Fibroblast of the conjunctiva (primary cell): ENCODE data around the gene ATOX1.
A peak's percentile ranks its signal among the peaks of the same experiment; 100 is the strongest.
"Not testable (repeated sequence)": the region's sequence is repeated elsewhere in the genome, so short reads cannot be mapped to it uniquely, and the experiment has no call there.

Experiments
- DNase-seq: peaks from one replicate; pipeline ENCODE4 v3.0.0-alpha.2; 2010; ENCODE audit warnings: low read depth

Gene ATOX1

DNA sequence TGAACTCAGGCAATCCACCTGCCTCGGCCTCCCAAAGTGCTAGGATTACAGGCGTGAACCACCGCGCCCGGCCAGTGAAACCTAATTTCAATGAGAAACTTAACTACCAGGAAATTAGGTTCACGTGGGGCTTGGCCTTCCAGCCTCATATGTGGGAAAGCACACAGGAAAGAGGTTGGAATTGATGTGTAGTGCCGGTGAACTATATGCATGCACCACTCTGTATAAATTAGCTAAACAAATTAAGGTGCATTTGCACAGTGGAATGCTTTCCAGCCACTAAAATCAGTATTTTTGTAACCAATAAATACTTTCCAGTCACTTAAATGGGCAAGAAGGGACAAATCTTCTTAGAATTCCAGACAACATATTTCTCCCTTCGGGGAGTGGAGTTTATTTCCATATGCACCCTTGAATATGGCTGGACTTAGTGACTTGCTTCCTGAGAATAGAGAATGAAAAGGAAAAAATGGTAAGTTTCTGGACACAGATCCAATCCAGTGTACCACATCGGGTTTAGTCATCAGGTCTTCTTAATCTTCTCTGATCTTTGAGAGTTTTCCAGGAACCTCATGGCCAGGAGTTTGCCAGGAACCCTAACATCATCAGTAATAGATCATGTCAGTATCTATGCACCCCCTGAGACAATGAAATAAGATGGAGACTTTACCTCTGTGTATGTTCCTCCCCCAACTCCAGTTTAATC, 24.9 kb downstream of the ATOX1 start:
- no peak for DNase-seq

DNA sequence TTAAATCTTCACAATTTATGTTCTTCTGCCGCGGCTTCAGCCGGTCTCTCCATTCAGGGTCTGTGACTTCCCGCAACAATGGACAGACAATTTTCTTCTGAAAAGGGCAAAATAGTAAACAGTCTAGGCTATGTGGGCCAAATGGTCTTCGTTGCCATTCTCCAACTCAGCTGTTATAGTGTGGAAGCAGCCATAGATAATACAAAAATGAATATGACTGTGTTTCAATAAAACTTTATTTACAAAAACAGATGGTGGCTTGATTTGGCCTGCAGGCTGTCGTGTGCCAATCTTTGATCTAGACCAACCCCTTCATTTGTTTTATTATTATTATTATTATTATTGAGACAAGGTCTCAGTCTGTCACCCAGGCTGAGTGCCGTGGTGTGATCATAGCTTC, 28.1 kb downstream of the ATOX1 start:
- no peak for DNase-seq

DNA sequence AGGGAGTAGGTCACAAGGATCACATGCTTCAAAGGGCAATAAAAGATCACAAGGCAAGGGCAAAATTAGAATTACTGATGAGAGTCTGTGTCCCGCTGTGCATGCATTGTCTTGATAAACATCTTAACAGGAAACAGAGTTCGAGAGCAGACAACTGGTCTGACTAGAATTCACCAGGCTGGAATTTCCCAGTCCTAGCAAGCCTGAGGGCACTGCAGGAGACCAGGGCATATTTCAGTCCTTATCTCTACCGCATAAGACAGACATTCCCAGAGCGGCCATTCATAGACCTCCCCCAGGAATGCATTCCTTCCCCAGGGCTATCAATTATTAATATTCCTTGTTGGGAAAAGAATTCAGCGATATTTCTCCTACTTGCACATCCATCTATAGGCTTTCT, 28.8 kb downstream of the ATOX1 start:
- DNase-seq, result not testable (repeated sequence)

DNA sequence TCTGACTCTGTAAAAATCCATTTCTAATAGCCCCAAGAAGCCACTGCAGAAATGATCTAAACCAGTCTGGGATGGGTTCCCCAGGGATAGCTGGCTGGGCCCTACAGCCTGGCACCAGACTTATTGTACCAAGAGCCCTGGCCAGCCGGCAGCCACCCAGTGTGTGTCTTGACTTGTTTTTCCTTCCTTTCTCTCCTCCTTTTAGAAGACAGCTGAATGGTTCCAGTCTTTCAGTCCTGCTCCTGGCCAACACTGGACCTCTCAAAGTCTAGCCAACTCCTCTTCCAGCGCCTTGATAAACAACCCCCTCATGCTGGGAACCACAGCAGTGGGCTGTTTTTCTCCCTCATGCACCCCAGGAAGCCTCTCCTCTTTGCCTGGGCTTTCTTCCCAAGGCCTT, 34.1 kb downstream of the ATOX1 start:
- DNase-seq, result no peak

- no peak for DNase-seq
These were observed 35.9 kb downstream of the ATOX1 start for GRCh38 chr5:151722546-151722945.

- DNase-seq, result no peak
These were observed 36.5 kb downstream of the ATOX1 start for GRCh38 chr5:151721812-151722391.

DNA sequence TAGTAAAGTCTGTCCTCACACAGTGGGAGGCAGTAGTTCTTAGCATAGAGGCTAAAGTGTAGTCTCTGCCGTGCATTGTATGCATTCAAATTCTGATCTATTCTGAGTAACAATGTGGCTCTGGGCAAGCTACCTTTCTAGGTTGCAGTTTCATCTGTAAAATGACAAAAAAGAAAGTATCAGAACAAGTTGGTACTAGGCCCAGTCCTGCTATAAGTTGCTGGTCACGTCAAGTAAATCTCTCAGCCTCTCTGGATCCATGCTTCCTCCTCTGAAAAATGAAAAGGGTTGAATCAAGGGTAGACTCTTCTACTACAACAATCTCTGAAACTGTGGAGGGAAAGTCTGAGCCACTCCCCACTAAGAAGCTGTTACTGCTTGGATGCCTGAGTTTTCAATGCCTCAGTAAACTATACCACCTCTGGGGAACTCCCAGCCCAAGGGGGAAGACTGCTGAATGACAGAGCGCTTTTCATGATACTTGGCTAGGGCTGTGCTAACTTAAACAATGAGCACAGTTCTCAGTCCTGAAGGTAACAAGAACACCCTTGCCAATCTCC, 37.3 kb downstream of the ATOX1 start:
- DNase-seq, result no peak

DNA sequence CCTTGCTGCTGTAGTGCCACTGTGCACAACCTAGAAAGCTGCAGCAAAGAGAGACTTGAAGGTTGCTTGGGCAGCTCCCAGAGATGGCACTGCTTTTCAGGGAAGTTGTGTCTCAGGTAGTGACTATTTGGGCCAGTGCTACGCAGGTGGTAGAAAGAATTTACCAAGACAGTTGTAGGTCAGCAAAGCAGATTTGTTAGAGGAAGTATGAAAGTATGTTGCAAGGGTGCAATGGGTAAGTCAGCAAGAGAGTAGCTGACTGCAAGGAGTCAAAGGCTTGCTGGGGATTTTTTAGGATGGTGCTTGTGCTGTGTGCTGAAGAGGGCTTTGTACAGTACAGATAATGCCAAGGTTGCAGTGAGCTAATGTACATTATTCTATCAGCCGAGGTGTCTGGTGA, 38.2 kb downstream of the ATOX1 start:
- no peak for DNase-seq

GRCh38 chr5:151719228-151720000, 39.0 kb downstream of the ATOX1 start:
- no peak for DNase-seq

DNA sequence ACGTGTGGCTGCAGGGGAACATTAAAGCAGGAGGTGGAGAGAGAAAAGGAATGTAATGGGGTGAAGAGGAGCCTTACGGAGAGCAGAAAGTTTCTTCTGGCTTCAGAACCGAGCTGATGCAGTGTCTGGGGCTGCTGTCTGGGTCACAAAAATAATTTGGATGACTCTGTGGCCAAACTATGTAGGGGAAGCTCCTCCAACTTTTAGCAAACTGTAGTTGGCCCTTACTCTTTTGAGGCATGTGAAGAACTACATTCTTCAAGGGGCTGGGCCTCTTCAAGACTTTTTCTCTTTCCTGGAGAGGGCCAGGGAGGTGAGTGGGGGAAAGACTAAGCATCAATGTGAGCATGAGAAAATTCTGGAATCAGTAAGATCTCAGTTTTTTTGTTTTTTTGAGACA, 39.8 kb downstream of the ATOX1 start:
- no peak for DNase-seq

GRCh38 chr5:151718153-151718552, 40.3 kb downstream of the ATOX1 start:
- no peak for DNase-seq

DNA sequence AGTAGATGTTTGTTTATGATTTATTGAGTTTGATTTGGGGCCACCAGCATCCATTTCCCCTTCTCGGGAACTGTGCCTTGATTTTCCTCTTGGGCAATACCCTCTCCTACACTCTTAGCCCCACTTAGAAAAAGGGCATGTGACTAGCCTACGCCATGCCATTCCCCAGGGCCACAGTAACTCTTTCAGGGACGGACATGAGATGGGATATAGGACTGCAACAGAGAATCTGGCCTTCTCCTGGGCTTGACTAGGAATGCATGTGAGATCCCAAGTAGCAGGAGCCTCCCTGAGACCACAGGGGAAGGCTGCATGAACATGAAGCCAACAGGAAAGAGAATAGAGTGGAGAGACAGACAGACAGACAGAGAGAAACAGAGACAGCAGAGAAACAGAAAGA, 41.0 kb downstream of the ATOX1 start:
- no peak for DNase-seq

- DNase-seq, result no peak
These were observed 49.2 kb downstream of the ATOX1 start for GRCh38 chr5:151709109-151709735.

DNA sequence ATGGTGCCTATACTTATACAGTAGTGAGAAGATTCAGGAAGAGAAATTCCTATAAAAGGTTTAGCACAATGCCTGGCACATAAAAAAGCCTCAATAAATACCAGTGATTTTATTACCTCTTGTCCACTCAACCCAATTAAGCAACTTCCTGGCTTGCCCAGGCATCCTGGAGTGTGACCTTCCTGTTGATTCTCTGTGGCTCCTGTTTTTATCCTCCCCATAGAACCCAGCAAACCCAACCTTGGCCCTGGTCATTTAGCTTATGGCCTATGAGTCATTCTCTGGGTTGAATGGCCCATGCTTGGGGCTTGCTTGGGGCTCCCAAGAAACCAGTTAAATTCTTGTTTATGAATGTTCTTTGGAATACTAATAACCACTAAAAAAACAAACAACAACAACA, 50.3 kb downstream of the ATOX1 start:
- no peak for DNase-seq

DNA sequence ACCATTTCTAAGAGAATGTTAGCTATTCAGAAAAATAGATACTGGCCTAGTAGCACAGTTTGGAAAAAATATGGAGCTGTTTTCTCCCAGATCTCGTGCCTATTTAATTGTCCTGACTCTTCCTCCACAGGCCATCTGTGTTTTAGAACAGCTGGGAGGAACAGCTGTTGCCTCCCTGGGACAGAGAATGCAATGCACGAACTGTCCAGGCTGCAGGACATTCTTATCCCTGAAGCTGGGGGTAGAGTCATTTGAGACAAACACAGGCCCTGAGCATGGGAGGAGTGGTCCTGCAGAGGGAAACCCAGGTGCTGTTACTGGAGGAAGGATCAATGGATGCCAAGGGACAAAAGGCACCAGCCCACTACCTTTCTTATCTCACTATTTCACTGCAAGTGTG, 50.9 kb downstream of the ATOX1 start:
- DNase-seq, result no peak

GRCh38 chr5:151706906-151707305, 51.5 kb downstream of the ATOX1 start:
- DNase-seq, result no peak

DNA sequence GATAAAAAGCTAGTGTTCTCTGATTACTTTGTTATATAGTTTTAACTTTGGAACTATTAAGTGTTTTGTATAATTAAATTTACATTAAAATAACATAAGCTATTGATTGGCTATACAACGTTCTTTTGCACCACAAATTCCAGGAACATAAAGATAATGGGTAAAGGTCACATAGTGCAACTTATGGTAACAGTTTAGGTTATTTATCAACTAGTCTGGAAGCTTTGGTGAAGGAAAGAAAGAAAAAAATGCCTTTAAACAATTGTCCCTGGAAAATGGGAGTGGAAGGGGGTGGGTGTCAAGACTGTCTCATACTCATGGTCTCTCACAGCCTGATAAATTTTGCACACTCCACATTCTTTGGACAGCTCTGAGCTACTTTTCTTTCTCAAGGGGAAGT, 54.7 kb downstream of the ATOX1 start:
- no peak for DNase-seq

DNA sequence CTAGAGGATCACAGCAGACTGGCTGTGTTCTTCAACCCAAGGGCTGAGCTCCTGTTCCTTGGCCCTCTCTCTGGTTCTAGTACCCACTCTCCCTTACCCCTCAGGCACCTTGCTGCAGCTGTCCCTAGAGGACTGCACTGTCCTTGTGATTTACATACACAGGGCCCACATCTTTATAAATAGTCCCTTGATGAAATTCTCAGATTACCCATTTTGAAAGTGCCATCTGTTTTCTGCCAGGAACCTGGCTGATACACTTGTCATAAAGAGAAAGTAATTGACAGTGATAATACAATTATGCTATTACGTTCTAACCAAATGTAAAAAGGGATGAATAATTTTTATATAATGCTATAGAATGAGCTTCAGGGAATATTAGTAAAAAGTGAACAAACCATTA, 55.2 kb downstream of the ATOX1 start:
- DNase-seq, result no peak

GRCh38 chr5:151700820-151701219, 57.6 kb downstream of the ATOX1 start:
- DNase-seq, result no peak

DNA sequence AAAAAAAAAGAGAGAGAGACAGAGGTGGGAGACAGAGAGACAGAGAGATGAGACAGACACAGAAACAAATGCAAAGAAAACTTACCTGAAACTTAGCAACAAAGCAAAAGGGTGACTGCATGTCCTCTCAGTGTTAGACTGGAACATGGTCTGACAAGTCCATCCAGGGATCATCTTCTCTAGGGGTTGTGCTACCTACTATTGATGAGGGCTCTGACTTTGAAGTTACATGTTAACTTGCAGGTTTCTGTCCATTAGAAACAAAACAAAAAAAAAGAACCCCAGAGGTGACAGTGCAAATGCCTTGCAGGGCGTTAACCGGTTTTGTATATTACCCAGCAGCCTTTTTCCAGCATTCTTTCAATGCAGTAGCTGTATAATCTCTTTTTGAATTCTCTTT, 58.1 kb downstream of the ATOX1 start:
- DNase-seq, result no peak

- DNase-seq, result peak; percentile 92
These were observed 59.1 kb downstream of the ATOX1 start for GRCh38 chr5:151699071-151699901.

GRCh38 chr5:151698081-151698480, 60.4 kb downstream of the ATOX1 start:
- DNase-seq, result not testable (repeated sequence)
